HEK293 (cell line): ENCODE results near the gene RNF2.

Source experiments
- GLIS1 ChIP-seq: fragments of 450-650 bp; formaldehyde crosslinking; IDR thresholded peaks from 2 replicates; pipeline ENCODE4 v1.5.1; 2016; ENCODE audit warnings: missing biosample characterization, missing genetic modification characterization
- HIC1 ChIP-seq: fragments of 450-650 bp; formaldehyde crosslinking; IDR thresholded peaks from 2 replicates; pipeline ENCODE4 v1.5.1; 2016; ENCODE audit warnings: missing biosample characterization, missing genetic modification characterization
- IKZF3 ChIP-seq: fragments of 450-650 bp; IDR thresholded peaks from 2 replicates; pipeline ENCODE4 v1.5.0; 2018; ENCODE audit warnings: missing biosample characterization, mild to moderate bottlenecking, missing genetic modification characterization, moderate library complexity
- KLF16 ChIP-seq: fragments of 450-650 bp; formaldehyde crosslinking; IDR thresholded peaks from 2 replicates; pipeline ENCODE4 v1.5.1; 2017; ENCODE audit warnings: missing biosample characterization, missing genetic modification characterization
- PATZ1 ChIP-seq: fragments of 450-650 bp; formaldehyde crosslinking; IDR thresholded peaks from 2 replicates; pipeline ENCODE4 v1.5.1; 2016; ENCODE audit warnings: missing biosample characterization, missing genetic modification characterization
- REPIN1 ChIP-seq: fragments of 450-650 bp; formaldehyde crosslinking; IDR thresholded peaks from 2 replicates; pipeline ENCODE4 v1.5.1; 2017; ENCODE audit warnings: missing biosample characterization, missing genetic modification characterization, low read depth
- SALL2 ChIP-seq: fragments of 450-650 bp; formaldehyde crosslinking; IDR thresholded peaks from 2 replicates; pipeline ENCODE4 v1.5.0; 2017; ENCODE audit warnings: missing biosample characterization, mild to moderate bottlenecking, missing genetic modification characterization, borderline replicate concordance
- TCF7L2 ChIP-seq: IDR thresholded peaks from 2 replicates; pipeline ENCODE4 v1.6.1; 2011; ENCODE audit warnings: low read depth, mild to moderate bottlenecking, inconsistent platforms, low read length, moderate library complexity, borderline replicate concordance
- YY1 ChIP-seq: fragments of 450-650 bp; formaldehyde crosslinking; IDR thresholded peaks from 2 replicates; pipeline ENCODE4 v1.5.1; 2018; ENCODE audit warnings: missing biosample characterization, missing genetic modification characterization
- ZBTB1 ChIP-seq: fragments of 450-650 bp; formaldehyde crosslinking; IDR thresholded peaks from 2 replicates; pipeline ENCODE4 v1.5.1; 2016; ENCODE audit warnings: missing biosample characterization, missing genetic modification characterization
- ZIC2 ChIP-seq: fragments of 450-650 bp; formaldehyde crosslinking; IDR thresholded peaks from 2 replicates; pipeline ENCODE4 v1.5.1; 2016; ENCODE audit warnings: missing biosample characterization, missing genetic modification characterization
- ZNF140 ChIP-seq: fragments of 450-650 bp; formaldehyde crosslinking; IDR thresholded peaks from 2 replicates; pipeline ENCODE4 v1.5.1; 2016; ENCODE audit warnings: missing biosample characterization, missing genetic modification characterization
- ZNF146 ChIP-seq: fragments of 450-650 bp; formaldehyde crosslinking; IDR thresholded peaks from 2 replicates; pipeline ENCODE4 v1.5.1; 2016; ENCODE audit warnings: missing biosample characterization, missing genetic modification characterization
- ZNF16 ChIP-seq: fragments of 450-650 bp; formaldehyde crosslinking; IDR thresholded peaks from 2 replicates; pipeline ENCODE4 v1.5.1; 2016; ENCODE audit warnings: low read depth, missing biosample characterization, missing genetic modification characterization
- ZNF184 ChIP-seq: fragments of 450-650 bp; IDR thresholded peaks from 2 replicates; pipeline ENCODE4 v1.5.1; 2018; ENCODE audit warnings: missing biosample characterization, mild to moderate bottlenecking, missing genetic modification characterization
- ZNF221 ChIP-seq: fragments of 450-650 bp; formaldehyde crosslinking; IDR thresholded peaks from 2 replicates; pipeline ENCODE4 v1.5.1; 2017; ENCODE audit warnings: missing biosample characterization, missing genetic modification characterization, borderline replicate concordance
- ZNF24 ChIP-seq: fragments of 450-650 bp; formaldehyde crosslinking; IDR thresholded peaks from 2 replicates; pipeline ENCODE4 v1.5.1; 2016; ENCODE audit warnings: missing biosample characterization, missing genetic modification characterization
- ZNF324 ChIP-seq: fragments of 450-650 bp; formaldehyde crosslinking; IDR thresholded peaks from 2 replicates; pipeline ENCODE4 v1.5.1; 2016; ENCODE audit warnings: missing biosample characterization, missing genetic modification characterization
- ZNF341 ChIP-seq: fragments of 450-650 bp; formaldehyde crosslinking; IDR thresholded peaks from 2 replicates; pipeline ENCODE4; 2016; ENCODE audit warnings: low read depth, missing biosample characterization, missing genetic modification characterization
- ZNF391 ChIP-seq: fragments of 450-650 bp; formaldehyde crosslinking; IDR thresholded peaks from 2 replicates; pipeline ENCODE4 v1.5.1; 2016; ENCODE audit warnings: low read depth, missing biosample characterization, missing genetic modification characterization, borderline replicate concordance
- ZNF501 ChIP-seq: fragments of 450-650 bp; formaldehyde crosslinking; IDR thresholded peaks from 2 replicates; pipeline ENCODE4 v1.5.1; 2016; ENCODE audit warnings: missing biosample characterization, missing genetic modification characterization
- ZNF514 ChIP-seq: fragments of 450-650 bp; formaldehyde crosslinking; IDR thresholded peaks from 2 replicates; pipeline ENCODE4 v1.5.1; 2016; ENCODE audit warnings: missing biosample characterization, missing genetic modification characterization
- ZNF549 ChIP-seq: fragments of 450-650 bp; IDR thresholded peaks from 2 replicates; pipeline ENCODE4 v1.5.1; 2018; ENCODE audit warnings: missing biosample characterization, missing genetic modification characterization, mild to moderate bottlenecking, inconsistent platforms, moderate library complexity
- ZNF558 ChIP-seq: fragments of 450-650 bp; formaldehyde crosslinking; IDR thresholded peaks from 2 replicates; pipeline ENCODE4 v1.5.1; 2016; ENCODE audit warnings: missing biosample characterization, missing genetic modification characterization
- ZNF560 ChIP-seq: fragments of 450-650 bp; formaldehyde crosslinking; IDR thresholded peaks from 2 replicates; pipeline ENCODE4 v1.5.1; 2017; ENCODE audit warnings: missing biosample characterization, missing genetic modification characterization, borderline replicate concordance
- ZNF571 ChIP-seq: fragments of 450-650 bp; formaldehyde crosslinking; IDR thresholded peaks from 2 replicates; pipeline ENCODE4 v1.5.0; 2017; ENCODE audit warnings: missing biosample characterization, missing genetic modification characterization
- ZNF621 ChIP-seq: fragments of 450-650 bp; formaldehyde crosslinking; IDR thresholded peaks from 2 replicates; pipeline ENCODE4 v1.5.1; 2017; ENCODE audit warnings: missing biosample characterization, missing genetic modification characterization
- ZNF629 ChIP-seq: fragments of 450-650 bp; formaldehyde crosslinking; IDR thresholded peaks from 2 replicates; pipeline ENCODE4 v1.5.1; 2017; ENCODE audit warnings: missing biosample characterization, missing genetic modification characterization
- ZNF660 ChIP-seq: fragments of 450-650 bp; IDR thresholded peaks from 2 replicates; pipeline ENCODE4 v1.5.1; 2018; ENCODE audit warnings: missing biosample characterization, mild to moderate bottlenecking, missing genetic modification characterization
- ZNF768 ChIP-seq: fragments of 450-650 bp; formaldehyde crosslinking; IDR thresholded peaks from 2 replicates; pipeline ENCODE4 v1.5.1; 2018; ENCODE audit warnings: missing biosample characterization, mild to moderate bottlenecking, missing genetic modification characterization
- ZNF777 ChIP-seq: fragments of 450-650 bp; formaldehyde crosslinking; IDR thresholded peaks from 2 replicates; pipeline ENCODE4 v1.5.1; 2017; ENCODE audit warnings: missing biosample characterization, missing genetic modification characterization, borderline replicate concordance
- ZNF843 ChIP-seq: fragments of 450-650 bp; formaldehyde crosslinking; IDR thresholded peaks from 2 replicates; pipeline ENCODE4 v1.5.1; 2016; ENCODE audit warnings: missing biosample characterization, missing genetic modification characterization
- ZSCAN18 ChIP-seq: fragments of 450-650 bp; formaldehyde crosslinking; IDR thresholded peaks from 2 replicates; pipeline ENCODE4 v1.5.1; 2016; ENCODE audit warnings: missing biosample characterization, missing genetic modification characterization
- ZSCAN23 ChIP-seq: fragments of 450-650 bp; formaldehyde crosslinking; IDR thresholded peaks from 2 replicates; pipeline ENCODE4 v1.5.1; 2016; ENCODE audit warnings: missing biosample characterization, missing genetic modification characterization

Gene RNF2

GRCh38 chr1:185044981-185045813 lies at the start of gene RNF2 (continued):
- TF ChIP-seq ZNF514 (tag by site-specific recombination) (no peak), ZIC2 (tag by site-specific recombination) (no peak), ZNF571 (tag by site-specific recombination) (no peak), ZNF391 (no peak), ZNF843 (tag by site-specific recombination) (no peak; the same call in 1 of the 2 replicates), ZNF549 (peak; percentile 25; the same call in 1 of the 2 replicates), ZNF324 (tag by site-specific recombination) (peak; percentile 23; the same call in 1 of the 2 replicates), ZNF560 (no peak), ZNF629 (tag by site-specific recombination) (no peak), ZNF221 (no peak), YY1 (tag by site-specific recombination) (peak; percentile 66), ZNF341 (tag by site-specific recombination) (no peak), ZNF16 (tag by site-specific recombination) (no peak), ZNF768 (tag by site-specific recombination) (no peak), ZSCAN18 (tag by site-specific recombination) (no peak), ZNF184 (no peak), ZSCAN23 (no peak), PATZ1 (tag by site-specific recombination) (peak; percentile 89), ZNF660 (tag by site-specific recombination) (no peak; the same call in 1 of the 2 replicates), IKZF3 (tag by site-specific recombination) (0 out of 2 replicates have a peak, but pooled peaks have one; percentile 15), REPIN1 (no peak), GLIS1 (tag by site-specific recombination) (no peak), ZNF558 (tag by site-specific recombination) (no peak), ZBTB1 (tag by site-specific recombination) (no peak), ZNF140 (tag by site-specific recombination) (no peak), ZNF501 (tag by site-specific recombination) (no peak), ZNF621 (tag by site-specific recombination) (no peak), ZNF146 (0 out of 2 replicates have a peak, but pooled peaks have one; percentile 5), SALL2 (tag by site-specific recombination) (no peak), ZNF24 (tag by site-specific recombination) (no peak), ZNF777 (no peak; the same call in 1 of the 2 replicates), KLF16 (peak; percentile 76; the same call in 1 of the 2 replicates), HIC1 (no peak), TCF7L2 (no peak)
